Measurements from ENCODE around the gene CYB561. TPM values are rescaled to one million over a fixed set of nuclear protein-coding genes. Genes with fewer than 3 reads are reported as not detected.

CYB561 gene
- polyA plus RNA-seq, 3 donors = 5.2 to 11.8 (median 8.3) TPM

GRCh38 chr17:63412234-63412633, 33.9 kb downstream of the CYB561 start:
- no peak overlapping the region for H2AFZ ChIP-seq (ENCODE audit: insufficient read depth, low read depth, low read length, poor library complexity, severe bottlenecking)
- no peaks in the 10 kb centered on the region for H4K20me1 ChIP-seq (ENCODE audit: insufficient read depth, low read length)
- TF ChIP-seq CTCF (IDR thresholded peaks at IDR 0.05) = no peak
- H3K9me3 ChIP-seq (replicated peaks in 1 of 2; ENCODE audit: control insufficient read depth in 1 of 2, insufficient read depth in 1 of 2, low read length in 2 of 2) = no peaks in the 10 kb centered on the region
- Mint-ChIP-seq H3K4me3 (no peak overlapping the region), H3K27me3 (ENCODE audit: low read depth in 3 of 3) (peaks cover 0 to 1% (median 0%) of the 10 kb centered on the region in 3 donors), H3K9me3 (no peaks in the 10 kb centered on the region), H3K27ac (no peak overlapping the region), H3K4me1 (peaks cover 3% of the 10 kb centered on the region), H3K36me3 (peaks cover 25 to 29% of the 10 kb centered on the region in 2 donors)
- 94% methylated on average over 5 of the region's 6 CpGs for WGBS (ENCODE audit: insufficient coverage)
- DNase-seq = no peak
- H3K4me1 ChIP-seq (ENCODE audit: control insufficient read depth in 1 of 2, insufficient read depth in 2 of 2, low read length in 2 of 2) = no peaks in the 10 kb centered on the region
- no peaks in the 10 kb centered on the region for H3K79me2 ChIP-seq (ENCODE audit: insufficient read depth, low read length)
- intact Hi-C loops (cut with micrococcal nuclease) = no loop called here
- H3K27ac ChIP-seq (ENCODE audit: low read depth in 1 of 2, low read length in 2 of 2) = no peak overlapping the region
- H3K36me3 ChIP-seq (replicated peaks in 1 of 2; ENCODE audit: control insufficient read depth in 1 of 2, insufficient read depth in 2 of 2, low read length in 2 of 2) = peaks cover 5 to 8% of the 10 kb centered on the region in 2 donors
- no peak overlapping the region for H3K4me3 ChIP-seq (replicated peaks in 1 of 3; ENCODE audit: low read depth in 2 of 3, low read length in 3 of 3)
- H3K4me2 ChIP-seq (replicated peaks; ENCODE audit: extremely low read depth, low read length, poor library complexity, severe bottlenecking) = no peak overlapping the region
- no peaks in the 10 kb centered on the region for H3K27me3 ChIP-seq (ENCODE audit: control insufficient read depth in 2 of 2, insufficient read depth in 2 of 2, low read length in 2 of 2)
- H3K9ac ChIP-seq (ENCODE audit: insufficient read depth, low read length, poor library complexity, severe bottlenecking) = no peak overlapping the region

- Histone ChIP-seq H3K36me3 (replicated peaks in 1 of 2; ENCODE audit: control insufficient read depth in 1 of 2, insufficient read depth in 2 of 2, low read length in 2 of 2) (peaks cover 5 to 8% of the 10 kb centered on the region in 2 donors), H3K4me1 (ENCODE audit: control insufficient read depth in 1 of 2, insufficient read depth in 2 of 2, low read length in 2 of 2) (no peaks in the 10 kb centered on the region), H3K9me3 (replicated peaks in 1 of 2; ENCODE audit: control insufficient read depth in 1 of 2, insufficient read depth in 1 of 2, low read length in 2 of 2) (no peaks in the 10 kb centered on the region), H3K27ac (ENCODE audit: low read depth in 1 of 2, low read length in 2 of 2) (no peak overlapping the region), H4K20me1 (ENCODE audit: insufficient read depth, low read length) (no peaks in the 10 kb centered on the region), H3K4me3 (replicated peaks in 1 of 3; ENCODE audit: low read depth in 2 of 3, low read length in 3 of 3) (no peak overlapping the region), H3K27me3 (ENCODE audit: control insufficient read depth in 2 of 2, insufficient read depth in 2 of 2, low read length in 2 of 2) (no peaks in the 10 kb centered on the region), H2AFZ (ENCODE audit: insufficient read depth, low read depth, low read length, poor library complexity, severe bottlenecking) (no peak overlapping the region), H3K4me2 (replicated peaks; ENCODE audit: extremely low read depth, low read length, poor library complexity, severe bottlenecking) (no peak overlapping the region), H3K9ac (ENCODE audit: insufficient read depth, low read length, poor library complexity, severe bottlenecking) (no peak overlapping the region), H3K79me2 (ENCODE audit: insufficient read depth, low read length) (no peaks in the 10 kb centered on the region)
- Mint-ChIP-seq H3K27me3 (ENCODE audit: low read depth in 3 of 3) (peaks cover 0 to 1% (median 0%) of the 10 kb centered on the region in 3 donors), H3K4me3 (no peak overlapping the region), H3K27ac (no peak overlapping the region), H3K9me3 (no peaks in the 10 kb centered on the region), H3K4me1 (peaks cover 3% of the 10 kb centered on the region), H3K36me3 (peaks cover 16 to 18% of the 10 kb centered on the region in 2 donors)
- no peak for TF ChIP-seq CTCF (IDR thresholded peaks at IDR 0.05)
- 96% methylated on average over 6 of the region's 7 CpGs for WGBS (ENCODE audit: insufficient coverage)
- intact Hi-C loops (cut with micrococcal nuclease) = loop anchor here (2.0 to 10.0 kb wide), 4 partner anchors 293 to 705 kb away; no protein-coding TSS in a partner anchor
- no peak for DNase-seq
These were observed 38.3 kb downstream of the CYB561 start for GRCh38 chr17:63407741-63408330.
